Measurements from ENCODE around the gene ZNF687.

The ZNF687 gene

DNA sequence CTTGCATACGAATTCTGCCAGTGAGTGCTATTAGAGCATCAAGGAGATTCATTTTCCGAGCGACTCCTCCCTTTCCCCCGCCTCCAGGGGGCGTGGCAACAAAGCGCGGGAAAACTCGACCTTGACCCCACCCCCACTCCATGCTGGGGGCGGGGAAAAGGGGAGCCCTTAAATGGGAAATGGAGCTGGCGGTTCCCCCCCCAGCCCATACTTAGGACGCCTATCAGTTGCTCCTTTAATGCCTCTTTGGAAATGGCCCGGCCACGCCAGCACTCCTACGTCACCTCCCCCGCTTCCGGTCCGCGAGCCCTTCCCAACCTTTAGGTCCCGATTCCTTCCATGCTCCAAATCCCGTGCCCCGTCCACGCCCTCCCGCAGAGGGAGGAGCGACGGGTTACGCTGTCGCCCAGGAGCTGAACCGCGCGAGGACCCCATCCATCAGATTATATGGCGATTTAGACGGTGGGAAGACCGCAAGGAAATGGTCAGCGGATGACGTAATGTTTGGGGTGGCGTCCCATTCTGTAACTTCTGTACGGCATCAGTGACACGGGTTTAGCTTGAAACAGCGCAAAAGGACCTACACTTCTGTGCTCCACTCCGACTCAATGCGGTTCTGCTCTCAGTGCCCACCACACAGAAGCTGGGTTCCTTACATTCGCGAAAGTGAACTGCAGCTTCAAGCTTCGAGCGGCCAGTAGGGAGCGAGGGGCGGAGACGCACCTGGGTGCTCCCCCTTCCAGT is 702 bp upstream of the ZNF687 start:
- DNase-seq: peak; percentile 99

DNA sequence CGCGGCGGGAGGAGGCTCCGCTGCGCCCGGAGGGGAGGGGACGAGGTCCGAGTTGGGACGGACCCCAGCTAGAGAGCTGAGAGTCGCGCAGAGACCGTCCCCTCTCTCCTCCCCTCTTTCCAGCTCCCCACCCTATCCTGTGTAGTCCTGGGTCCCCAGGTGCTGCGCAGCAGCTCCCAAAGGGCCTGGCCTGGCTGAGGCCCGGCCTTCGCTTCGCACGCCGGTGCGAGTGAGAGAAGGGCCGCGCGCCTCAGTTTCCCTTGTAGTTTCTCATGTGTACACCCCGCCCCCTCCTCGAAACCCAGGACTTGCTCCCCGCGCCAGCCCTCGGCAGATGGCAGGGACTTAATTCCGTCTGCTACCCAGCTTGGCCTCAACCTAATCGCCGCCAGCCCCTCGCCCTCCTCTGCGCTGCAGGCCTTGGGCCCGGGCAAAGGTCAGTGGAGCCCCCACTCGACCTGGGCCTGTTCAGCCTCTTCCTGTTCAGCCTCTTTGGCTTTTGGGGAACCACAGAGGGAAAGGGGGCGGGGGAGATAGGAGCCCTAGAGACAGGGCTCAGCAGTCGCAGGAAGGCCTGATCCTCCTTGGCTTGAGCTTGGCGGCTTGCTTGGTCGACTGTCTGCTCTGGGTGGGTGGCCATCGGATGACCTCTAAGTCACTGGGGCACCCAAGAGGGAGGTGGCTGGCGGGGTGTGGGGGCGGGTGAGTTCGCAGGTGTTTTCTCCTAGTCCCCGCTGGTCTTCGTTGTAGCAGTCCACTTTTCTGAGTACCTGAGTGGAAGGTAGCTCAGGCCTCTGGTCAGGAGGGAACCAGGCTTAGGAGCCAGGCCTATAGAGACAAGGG is 1.0 kb downstream of the ZNF687 start:
- DNase-seq: peak; percentile 37

DNA sequence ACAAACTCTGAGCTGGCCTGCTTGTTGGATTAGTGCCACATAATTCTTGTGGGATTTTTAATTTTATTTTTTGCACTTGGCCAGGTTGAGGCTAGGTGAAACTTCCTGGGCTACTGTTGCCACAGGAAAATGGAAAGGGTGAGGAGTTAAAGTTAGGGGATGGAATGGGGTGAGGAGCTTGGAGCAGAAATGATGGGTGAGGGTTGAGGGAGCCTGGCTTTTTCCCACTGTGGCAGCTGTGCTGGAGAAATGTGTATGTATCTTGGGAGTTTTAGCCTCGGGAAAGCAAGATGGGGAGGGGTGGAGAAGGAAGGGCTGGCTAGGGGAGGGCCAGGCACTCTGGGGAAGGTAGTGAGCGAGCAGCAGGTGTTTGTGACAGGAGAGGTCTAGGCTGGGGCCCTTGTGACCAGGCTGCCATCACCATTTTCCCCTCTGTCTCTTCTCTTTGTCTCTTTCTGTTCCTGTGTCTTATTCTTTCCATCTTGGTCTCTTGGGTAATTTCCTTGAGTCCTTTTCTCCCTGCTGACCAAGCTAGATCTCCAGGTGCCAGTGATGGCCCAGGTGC is 2.0 kb downstream of the ZNF687 start:
- DNase-seq: no peak

DNA sequence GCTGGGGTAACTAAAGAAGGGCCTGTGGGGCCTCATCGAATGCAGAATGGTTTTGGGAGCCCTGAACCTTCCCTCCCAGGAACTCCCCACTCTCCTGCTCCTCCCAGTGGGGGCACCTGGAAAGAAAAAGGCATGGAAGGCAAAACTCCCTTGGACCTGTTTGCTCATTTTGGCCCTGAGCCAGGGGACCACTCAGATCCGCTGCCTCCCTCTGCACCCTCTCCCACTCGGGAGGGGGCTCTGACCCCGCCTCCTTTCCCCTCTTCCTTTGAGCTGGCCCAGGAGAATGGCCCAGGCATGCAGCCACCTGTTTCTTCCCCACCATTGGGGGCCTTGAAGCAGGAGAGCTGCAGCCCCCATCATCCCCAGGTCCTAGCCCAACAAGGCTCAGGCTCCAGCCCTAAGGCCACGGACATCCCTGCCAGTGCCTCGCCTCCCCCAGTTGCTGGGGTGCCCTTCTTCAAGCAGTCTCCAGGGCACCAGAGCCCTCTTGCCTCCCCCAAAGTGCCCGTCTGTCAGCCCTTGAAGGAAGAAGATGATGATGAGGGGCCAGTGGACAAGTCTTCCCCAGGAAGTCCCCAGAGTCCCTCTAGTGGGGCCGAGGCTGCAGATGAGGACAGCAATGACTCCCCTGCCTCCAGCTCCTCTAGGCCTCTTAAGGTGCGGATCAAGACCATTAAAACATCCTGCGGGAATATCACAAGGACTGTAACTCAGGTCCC is 4.7 kb downstream of the ZNF687 start:
- DNase-seq: no peak

DNA sequence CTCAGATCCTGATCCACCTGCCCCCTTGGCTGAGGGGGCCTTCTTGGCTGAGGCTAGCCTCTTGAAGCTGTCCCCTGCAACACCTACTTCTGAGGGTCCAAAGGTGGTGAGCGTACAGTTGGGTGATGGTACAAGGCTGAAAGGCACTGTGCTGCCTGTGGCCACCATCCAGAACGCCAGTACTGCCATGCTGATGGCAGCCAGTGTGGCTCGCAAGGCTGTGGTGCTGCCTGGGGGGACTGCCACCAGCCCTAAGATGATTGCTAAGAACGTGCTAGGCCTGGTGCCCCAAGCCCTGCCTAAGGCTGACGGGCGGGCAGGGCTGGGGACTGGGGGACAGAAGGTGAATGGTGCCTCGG is 5.2 kb downstream of the ZNF687 start:
- no peak for DNase-seq

DNA sequence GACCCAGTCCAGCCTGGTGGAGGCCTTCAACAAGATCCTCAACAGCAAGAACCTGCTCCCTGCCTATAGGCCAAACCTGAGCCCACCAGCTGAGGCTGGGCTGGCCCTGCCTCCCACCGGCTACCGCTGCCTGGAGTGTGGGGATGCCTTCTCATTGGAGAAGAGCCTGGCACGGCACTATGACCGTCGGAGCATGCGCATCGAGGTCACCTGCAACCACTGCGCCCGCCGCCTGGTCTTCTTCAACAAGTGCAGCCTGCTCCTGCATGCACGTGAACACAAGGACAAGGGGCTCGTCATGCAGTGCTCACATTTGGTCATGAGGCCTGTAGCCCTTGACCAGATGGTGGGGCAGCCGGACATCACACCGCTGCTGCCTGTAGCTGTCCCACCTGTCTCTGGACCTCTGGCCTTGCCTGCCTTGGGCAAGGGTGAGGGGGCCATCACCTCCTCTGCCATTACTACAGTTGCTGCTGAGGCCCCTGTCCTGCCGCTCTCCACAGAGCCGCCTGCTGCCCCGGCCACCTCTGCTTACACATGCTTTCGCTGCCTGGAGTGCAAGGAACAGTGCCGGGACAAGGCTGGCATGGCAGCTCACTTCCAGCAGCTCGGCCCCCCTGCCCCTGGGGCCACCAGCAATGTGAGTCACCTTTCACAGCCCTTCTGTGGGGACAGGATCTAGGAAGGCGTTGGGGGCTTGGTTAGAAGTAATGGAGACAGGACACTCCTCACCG is 5.8 kb downstream of the ZNF687 start:
- DNase-seq: no peak

DNA sequence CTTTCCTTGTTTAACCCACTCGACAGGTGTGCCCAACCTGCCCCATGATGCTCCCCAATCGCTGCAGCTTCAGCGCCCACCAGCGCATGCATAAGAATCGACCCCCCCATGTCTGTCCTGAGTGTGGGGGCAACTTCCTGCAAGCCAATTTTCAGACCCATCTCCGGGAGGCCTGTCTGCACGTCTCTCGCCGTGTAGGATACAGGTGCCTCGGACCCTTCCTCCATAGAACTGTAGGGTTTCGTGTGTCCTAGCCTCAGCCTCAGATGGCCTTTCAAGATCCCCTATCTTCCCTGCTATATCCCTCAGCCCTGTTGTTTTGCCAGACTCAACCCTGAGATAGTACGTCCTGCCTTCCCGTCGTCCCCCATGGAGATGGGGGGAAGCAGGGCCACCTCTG is 6.4 kb downstream of the ZNF687 start:
- no peak for DNase-seq

DNA sequence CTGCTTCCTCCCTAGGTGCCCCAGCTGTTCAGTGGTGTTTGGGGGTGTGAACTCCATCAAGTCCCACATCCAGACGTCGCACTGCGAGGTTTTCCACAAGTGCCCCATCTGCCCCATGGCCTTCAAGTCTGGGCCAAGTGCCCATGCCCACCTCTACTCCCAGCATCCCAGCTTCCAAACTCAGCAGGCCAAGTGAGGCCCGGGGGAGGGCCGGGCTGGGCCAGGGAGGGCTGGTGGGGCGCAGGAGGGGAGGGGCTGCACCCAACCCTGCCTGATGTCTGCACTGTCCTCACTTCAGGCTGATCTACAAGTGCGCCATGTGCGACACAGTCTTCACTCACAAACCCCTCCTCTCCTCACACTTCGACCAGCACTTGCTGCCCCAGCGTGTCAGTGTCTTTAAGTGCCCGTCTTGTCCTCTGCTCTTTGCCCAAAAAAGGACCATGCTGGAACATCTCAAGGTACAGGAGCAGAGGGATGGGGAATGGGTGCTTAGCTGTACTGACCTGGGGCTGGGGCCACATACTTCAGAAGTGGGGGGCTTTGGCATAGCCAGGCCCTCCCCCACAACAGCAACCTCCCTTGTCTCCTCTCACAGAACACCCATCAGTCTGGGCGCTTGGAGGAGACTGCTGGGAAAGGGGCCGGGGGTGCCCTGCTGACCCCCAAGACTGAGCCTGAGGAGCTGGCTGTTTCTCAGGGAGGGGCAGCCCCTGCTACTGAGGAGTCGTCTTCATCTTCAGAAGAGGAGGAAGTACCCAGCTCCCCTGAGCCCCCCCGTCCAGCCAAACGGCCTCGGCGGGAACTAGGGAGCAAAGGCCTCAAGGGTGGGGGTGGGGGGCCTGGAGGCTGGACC is 7.2 kb downstream of the ZNF687 start:
- no peak for DNase-seq

DNA sequence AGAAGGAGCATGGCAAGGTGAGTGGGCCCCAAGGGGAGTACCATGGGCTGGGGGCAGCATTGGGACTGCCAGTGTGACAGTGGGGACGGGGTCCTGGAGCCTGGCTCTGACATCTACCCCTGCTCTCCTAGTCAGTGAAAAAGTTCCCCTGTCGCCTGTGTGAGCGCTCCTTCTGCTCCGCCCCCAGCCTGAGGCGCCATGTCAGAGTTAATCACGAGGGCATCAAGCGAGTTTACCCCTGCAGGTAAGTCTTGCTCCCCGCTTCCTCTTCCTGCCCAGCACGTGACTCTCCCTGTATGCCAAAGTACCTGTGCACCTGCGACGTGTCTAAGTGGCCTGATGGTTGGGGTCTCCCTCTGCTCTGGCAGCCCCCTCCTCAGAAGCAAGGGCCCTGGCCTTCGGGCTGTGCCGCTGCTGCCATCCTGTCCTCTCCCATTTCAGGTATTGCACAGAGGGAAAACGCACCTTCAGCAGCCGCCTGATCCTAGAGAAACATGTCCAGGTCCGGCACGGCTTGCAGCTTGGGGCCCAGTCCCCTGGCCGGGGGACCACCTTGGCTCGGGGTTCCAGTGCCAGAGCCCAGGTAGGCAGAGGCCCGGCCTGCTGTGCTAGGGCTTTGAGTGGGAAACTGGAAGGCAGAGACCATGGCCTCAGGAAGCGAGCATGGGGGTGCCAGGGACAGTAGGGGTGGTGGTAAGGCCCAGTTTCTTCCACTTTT is 8.1 kb downstream of the ZNF687 start:
- DNase-seq: no peak

DNA sequence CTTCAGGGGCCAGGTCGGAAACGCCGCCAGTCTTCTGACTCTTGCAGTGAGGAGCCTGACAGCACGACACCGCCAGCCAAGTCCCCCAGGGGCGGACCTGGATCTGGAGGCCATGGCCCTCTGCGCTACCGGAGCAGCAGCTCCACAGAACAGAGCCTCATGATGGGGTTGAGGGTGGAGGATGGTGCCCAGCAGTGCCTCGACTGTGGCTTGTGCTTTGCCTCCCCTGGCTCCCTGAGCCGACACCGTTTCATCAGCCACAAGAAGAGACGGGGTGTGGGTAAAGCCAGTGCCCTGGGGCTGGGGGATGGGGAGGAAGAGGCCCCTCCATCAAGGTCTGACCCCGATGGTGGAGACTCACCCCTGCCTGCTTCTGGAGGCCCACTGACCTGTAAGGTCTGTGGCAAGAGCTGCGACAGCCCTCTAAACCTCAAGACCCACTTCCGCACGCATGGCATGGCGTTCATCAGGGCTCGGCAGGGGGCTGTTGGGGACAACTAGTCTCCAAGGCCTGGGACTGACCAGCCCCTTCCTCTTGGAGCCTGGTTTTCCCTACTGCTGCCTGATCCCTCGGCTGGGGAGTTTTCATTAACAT is 8.7 kb downstream of the ZNF687 start:
- no peak for DNase-seq

DNA sequence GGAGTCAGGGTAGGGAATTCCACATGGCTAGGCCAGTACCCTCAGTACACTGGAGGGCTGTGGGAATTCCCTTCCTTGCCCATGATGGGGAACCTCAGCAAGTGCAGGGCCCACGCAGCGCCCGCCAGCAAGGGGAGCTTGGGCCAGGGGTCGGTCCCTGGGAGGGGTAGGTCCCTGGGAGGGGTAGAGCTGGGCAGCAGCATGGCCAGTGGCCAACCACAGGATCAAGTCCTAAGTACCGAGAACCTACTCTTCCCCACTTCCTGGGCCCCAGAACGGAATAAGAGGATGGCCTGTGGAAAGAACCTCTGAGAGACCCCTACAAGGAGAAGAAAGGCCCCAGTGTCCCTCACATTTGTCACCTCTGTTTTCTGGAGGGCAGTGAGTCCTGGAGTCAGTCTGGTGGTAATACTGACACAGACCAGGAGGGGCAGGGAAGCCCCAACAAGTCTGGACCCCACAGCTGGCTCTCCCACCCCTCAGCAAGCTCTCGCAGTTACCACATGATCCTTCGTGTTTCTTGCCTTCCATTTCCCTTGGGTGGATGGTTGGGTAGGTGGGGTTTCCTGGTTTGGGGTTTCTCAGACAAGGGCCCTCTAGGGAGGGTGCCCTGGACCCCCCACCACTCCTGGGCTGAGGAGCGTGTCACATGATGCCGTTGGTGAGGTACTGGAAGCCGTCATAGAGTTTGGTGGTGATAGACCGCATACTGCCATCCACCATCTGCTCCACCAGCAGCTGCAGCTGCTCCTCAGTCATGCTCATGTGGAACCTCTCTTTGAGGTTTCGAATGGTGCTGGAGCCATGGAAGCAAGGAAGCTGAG is 10.3 kb downstream of the ZNF687 start:
- no peak for DNase-seq

DNA sequence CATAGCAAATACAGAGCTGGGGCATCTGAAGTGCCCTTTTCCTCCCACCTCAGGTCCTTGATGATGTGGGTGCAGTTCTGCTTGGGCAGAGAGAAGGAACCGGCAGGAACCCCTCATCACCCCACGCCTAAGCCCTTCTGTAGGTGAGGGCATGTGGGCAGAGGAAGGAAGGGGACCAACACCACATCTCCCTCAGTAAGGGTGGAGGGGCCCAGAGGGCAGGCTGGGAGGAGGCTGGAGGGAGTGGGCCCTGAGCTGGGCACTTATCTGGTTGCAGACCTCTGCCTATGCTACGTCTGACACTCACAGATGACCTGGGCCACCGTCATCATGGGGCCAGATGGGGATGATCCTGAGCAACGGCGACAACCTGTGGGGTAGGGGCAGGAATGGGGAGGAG is 11.0 kb downstream of the ZNF687 start:
- no peak for DNase-seq

DNA sequence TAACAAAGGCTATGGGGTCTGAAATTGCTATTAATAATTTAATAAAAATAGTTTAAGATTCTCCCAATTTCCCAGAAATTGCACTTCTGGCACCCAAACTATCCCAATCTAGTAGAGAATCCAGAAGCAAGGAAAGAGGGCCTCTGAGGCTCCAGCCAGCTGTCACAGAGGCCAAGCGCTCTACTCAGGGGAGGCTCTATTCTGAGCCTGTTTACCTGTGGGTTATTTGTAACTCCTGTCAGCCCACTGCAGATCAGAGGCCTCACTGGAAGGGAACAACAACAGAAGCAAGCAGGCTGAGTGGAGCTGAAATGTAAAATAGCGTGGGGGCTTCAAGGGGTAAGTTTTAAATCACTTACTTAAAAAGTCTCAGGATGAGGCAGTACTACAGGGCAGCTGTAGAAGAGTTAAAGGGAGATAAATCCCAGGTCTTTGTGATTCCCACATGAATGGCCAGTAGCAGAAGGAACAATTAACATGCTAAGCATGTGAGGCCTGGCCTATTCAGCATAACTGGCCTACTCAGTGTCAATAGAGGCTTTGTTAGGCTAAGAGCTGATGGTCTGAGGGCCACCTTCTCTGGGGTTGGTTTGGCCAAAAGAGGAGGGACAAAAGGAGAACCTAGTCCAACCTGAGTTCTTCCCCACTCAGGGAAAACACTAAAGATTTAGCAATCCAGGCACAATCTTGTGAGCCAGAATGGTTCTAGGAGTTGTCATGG is 12.8 kb downstream of the ZNF687 start:
- DNase-seq: no peak

DNA sequence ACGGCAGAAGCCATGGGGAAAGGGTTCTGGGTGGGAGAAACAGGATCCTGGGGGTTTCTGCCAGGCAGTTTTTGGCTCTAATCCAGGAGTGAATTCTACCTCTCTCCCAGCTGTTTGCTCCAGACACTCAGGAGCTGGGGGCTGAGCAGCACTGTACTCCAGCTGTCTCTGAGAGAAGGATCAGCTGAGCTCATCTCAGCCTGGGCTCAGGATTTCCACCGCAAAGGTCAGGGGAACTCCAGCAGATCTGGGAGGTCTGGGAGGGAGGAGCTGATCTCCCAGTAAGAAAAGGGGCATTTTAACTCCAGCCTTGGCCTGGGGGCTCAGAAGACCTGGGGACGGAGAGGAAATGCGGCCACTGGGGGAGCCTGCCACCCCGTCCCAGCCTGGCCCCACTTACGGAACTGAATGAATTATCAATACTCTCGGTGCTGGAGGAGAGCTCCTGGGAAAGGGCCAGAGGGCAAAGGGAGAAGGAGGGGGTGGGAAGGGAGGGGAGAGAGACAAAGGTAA is 27.8 kb downstream of the ZNF687 start:
- no peak for DNase-seq

DNA sequence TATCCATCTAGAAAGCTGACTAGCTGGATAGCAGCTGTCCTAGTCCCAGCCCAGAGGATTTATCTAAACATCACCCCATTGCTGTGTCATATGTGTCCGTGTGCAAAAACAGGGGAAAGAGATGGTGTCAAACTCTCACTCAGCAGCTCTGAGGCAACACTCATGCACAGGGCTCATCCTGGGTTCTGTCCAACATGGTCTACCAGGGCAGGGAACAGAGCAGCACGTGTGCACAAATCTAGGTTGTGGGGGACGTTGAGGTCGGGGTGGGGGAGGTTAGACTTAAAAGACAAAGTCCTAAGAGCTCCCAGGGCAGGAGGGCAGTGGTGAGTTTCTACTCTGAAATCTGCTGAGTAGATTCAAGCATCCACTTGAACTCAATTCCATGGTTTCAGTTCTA is 28.9 kb downstream of the ZNF687 start:
- DNase-seq: no peak

DNA sequence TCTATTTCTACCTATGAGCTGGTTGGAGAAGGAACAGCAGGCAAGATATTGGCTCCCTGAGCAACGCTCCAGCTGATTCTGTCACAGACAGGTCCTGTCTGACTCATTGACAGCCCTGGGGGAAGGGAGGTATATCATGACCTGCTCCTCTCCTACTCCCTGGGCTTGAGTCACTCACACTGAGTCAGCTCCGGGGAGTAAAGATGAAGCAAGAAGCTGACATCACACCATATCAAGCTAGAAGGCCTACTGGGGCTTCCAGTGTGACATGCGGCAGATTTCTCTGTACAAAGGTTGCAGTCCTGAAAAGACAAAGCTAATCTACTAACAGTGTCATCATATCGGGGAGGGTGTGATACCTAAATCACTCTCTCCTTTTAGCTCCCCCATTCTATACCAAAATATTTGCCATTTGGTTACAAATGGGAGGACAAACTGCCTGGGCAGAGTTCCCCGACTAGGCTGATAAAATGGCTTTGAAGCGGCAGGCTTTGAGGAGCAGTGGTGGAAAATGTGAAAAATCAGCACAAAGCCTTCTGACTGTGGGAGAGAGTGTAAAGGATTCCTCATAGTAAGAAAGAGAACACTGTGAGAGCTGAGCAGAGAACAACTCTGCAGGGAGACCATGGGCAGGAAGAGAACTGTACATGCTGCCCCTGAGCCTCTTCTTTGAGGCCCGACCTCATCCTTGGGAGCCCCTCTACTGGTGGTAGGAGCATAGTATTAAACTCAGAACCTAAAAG is 29.7 kb downstream of the ZNF687 start:
- DNase-seq: no peak

DNA sequence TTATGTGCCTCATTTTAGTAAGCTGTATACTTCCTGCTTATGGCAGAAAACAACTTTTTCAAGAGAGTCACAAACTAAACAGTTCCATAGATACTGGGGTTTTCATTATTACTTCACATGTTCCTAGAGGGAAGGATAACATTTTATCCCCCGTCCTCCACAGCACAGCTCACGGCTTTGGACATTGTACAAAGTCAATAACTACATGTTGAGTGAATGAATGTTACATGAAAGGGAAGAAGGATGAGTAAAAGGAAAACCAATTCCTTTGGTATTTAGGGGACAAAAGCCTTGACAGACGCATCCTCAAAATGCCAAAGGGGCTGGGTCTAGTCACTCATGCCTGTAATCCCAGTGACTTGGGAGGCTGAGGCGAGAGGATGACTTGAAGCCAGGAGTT is 30.3 kb downstream of the ZNF687 start:
- DNase-seq: no peak

DNA sequence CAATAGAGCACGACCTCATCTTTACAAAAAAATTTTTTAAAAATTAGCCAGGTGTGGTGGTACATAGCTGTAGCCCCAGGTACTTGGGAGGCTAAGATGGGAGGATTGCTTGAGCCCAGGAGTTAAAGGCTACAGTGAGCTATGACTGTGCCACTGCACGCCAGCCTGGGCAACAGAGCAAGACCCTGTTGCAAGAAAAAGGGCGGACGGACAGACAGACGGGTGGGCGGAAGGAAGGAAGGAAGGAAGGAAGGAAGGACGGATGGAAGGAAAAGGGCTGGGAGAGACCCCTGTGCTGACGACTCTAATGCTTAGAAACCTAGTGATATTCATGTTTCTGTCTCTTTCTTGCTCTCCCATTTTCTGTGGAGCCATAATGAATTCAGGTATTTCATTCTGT is 30.7 kb downstream of the ZNF687 start:
- DNase-seq: no peak

All from RPMI8226 (cell line).